B cell (primary cell): Measurements from ENCODE around the gene ZNF775. TPM values are rescaled to one million over a fixed set of nuclear protein-coding genes. Genes with fewer than 3 reads are reported as not detected.

Source experiments
- ATAC-seq: fragments of 200-7000 bp; cut with Tn5 transposase; one replicate; pipeline ENCODE4 v1.10.0; 2021; ENCODE audit warnings: low read depth, mild to moderate bottlenecking, moderate number of reproducible peaks, moderate library complexity
- CTCF ChIA-PET: fragments of 350-600 bp; sonication (Branson Sonifier 250); formaldehyde crosslinking; loops from one replicate; lab custom pipeline; 2021; ENCODE audit warnings: antibody characterized with exemption, inconsistent platforms; lab: Charles Lee
- POLR2A ChIA-PET: fragments of 350-600 bp; sonication (Branson Sonifier 250); formaldehyde crosslinking; loops from one replicate; lab custom pipeline; 2021; ENCODE audit warnings: antibody characterized with exemption; lab: Charles Lee
- DNase-seq: peaks from one replicate; pipeline ENCODE4 v3.0.0; 2013
- H2AFZ ChIP-seq: 2 replicates; pipeline ENCODE4 v1.6.1; 2012; ENCODE audit warnings: mild to moderate bottlenecking, low read depth, low read length; ENCODE audit not compliant: insufficient read depth, poor library complexity, severe bottlenecking
- H3K27ac ChIP-seq, 2 donors: 1 replicate in 1 of 2; 2 replicates in 1 of 2; pipeline ENCODE4 v1.5.1; 2012 to 2013; ENCODE audit warnings: low read length in 2 of 2, mild to moderate bottlenecking in 2 of 2, moderate library complexity in 1 of 2
- H3K27me3 ChIP-seq, 4 experiments: fragments of 200-600 bp in 1 of 4; sonication (generic) in 1 of 4; replicated peaks in 1 of 4; 1 replicate in 2 of 4; 2 replicates in 2 of 4; pipeline versions ENCODE4 v1.6.1 to v1.7.0; 2013 to 2016; ENCODE audit warnings: low read length in 3 of 4, mild to moderate bottlenecking in 2 of 4, mixed read lengths in 1 of 4, moderate library complexity in 1 of 4; ENCODE audit not compliant: insufficient read depth in 4 of 4, control insufficient read depth in 3 of 4; ENCODE audit errors: control extremely low read depth in 1 of 4
- H3K36me3 ChIP-seq, 2 experiments: replicated peaks in 1 of 2; 1 replicate in 1 of 2; 2 replicates in 1 of 2; pipeline versions ENCODE4 v1.6.1 to v1.7.1; 2013; ENCODE audit warnings: low read length in 1 of 2; ENCODE audit not compliant: insufficient read depth in 2 of 2, control insufficient read depth in 1 of 2; ENCODE audit errors: control extremely low read depth in 1 of 2, extremely low read depth in 1 of 2
- H3K4me1 ChIP-seq, 2 donors: fragments of 200-600 bp in 1 of 2; sonication (generic) in 1 of 2; 1 replicate in 1 of 2; 2 replicates in 1 of 2; pipeline versions ENCODE4 v1.5.1 to v1.6.1; 2013 to 2017; ENCODE audit warnings: low read length in 2 of 2; ENCODE audit not compliant: control insufficient read depth in 2 of 2, insufficient read depth in 2 of 2
- H3K4me2 ChIP-seq: replicated peaks from 2 replicates; pipeline ENCODE3; 2012; ENCODE audit warnings: mild to moderate bottlenecking, low read depth, low read length; ENCODE audit not compliant: poor library complexity, severe bottlenecking
- H3K4me3 ChIP-seq, 5 experiments: fragments of 200-600 bp in 1 of 5; sonication (generic) in 1 of 5; 1 replicate in 3 of 5; 2 replicates in 2 of 5; pipeline versions ENCODE4 v1.5.1 to v1.7.0; 2011 to 2016; ENCODE audit warnings: low read length in 4 of 5, mild to moderate bottlenecking in 4 of 5, low read depth in 2 of 5, control low read depth in 1 of 5, moderate library complexity in 1 of 5; ENCODE audit not compliant: insufficient read depth in 1 of 5; ENCODE audit errors: control extremely low read depth in 1 of 5, extremely low read depth in 1 of 5
- H3K79me2 ChIP-seq: fragments of 200-600 bp; sonication (generic); one replicate; pipeline ENCODE4 v1.6.0; 2016; ENCODE audit warnings: low read length; ENCODE audit not compliant: control insufficient read depth, insufficient read depth
- H3K9ac ChIP-seq: fragments of 200-600 bp; sonication (generic); 2 replicates; pipeline ENCODE4 v1.6.1; 2017; ENCODE audit warnings: mild to moderate bottlenecking, low read length, moderate library complexity
- H3K9me3 ChIP-seq, 3 donors: one replicate each; pipeline versions ENCODE4 v1.6.1 to v1.7.1; 2013; ENCODE audit warnings: low read length in 2 of 3; ENCODE audit not compliant: control insufficient read depth in 2 of 3, insufficient read depth in 1 of 3; ENCODE audit errors: control extremely low read depth in 1 of 3
- H4K20me1 ChIP-seq: 2 replicates; pipeline ENCODE4 v1.6.0; 2012; ENCODE audit warnings: mild to moderate bottlenecking, low read length; ENCODE audit not compliant: insufficient read depth, control insufficient read depth, poor library complexity, severe bottlenecking
- H3K27ac Mint-ChIP-seq: one replicate; pipeline ENCODE4 v1.8.0; 2021; ENCODE audit warnings: mixed read lengths
- H3K27me3 Mint-ChIP-seq: one replicate; pipeline ENCODE4 v1.8.0; 2021; ENCODE audit warnings: mixed read lengths
- H3K4me1 Mint-ChIP-seq: one replicate; pipeline ENCODE4 v1.8.0; 2021; ENCODE audit warnings: mixed read lengths
- H3K4me3 Mint-ChIP-seq: one replicate; pipeline ENCODE4 v1.8.0; 2021; ENCODE audit warnings: mixed read lengths
- H3K9me3 Mint-ChIP-seq: one replicate; pipeline ENCODE4 v1.8.0; 2022; ENCODE audit warnings: mixed read lengths; ENCODE audit not compliant: insufficient read depth
- EZH2 ChIP-seq: IDR thresholded peaks from 2 replicates; pipeline ENCODE4 v1.6.1; 2012; ENCODE audit warnings: borderline replicate concordance, low read depth, mild to moderate bottlenecking, moderate library complexity, low read length; ENCODE audit not compliant: insufficient read depth, poor library complexity, severe bottlenecking
- WGBS: methylation state at CpG from one replicate; pipeline ENCODE4 v1.1.5; 2013; ENCODE audit warnings: missing lambda C conversion rate; ENCODE audit not compliant: insufficient coverage; 5-methylcytosine and 5-hydroxymethylcytosine counted together
- intact Hi-C: fragments of 100-400 bp; cut with micrococcal nuclease; formaldehyde crosslinking; loops from one replicate; pipeline ENCODE4 v1.10.0; 2022
- polyA plus RNA-seq: library from polyadenylated mRNA; depleted of rRNA; stranded (reverse); fragments of >200 nt; gene quantifications from 2 replicates; pipeline ENCODE4 v1.2.3, GENCODE V29; 2012
- total RNA-seq, 2 donors: library from RNA; stranded (reverse); fragments of 120-200 nt in 1 of 2; gene quantifications; 1 replicate in 1 of 2; 2 replicates in 1 of 2; pipeline versions ENCODE4 v1.2.3 to v1.2.4, GENCODE V29; 2013 to 2022
- TF ChIP-seq, protein P1 (sequence below): fragments of 200-600 bp; IDR thresholded peaks from one replicate; pipeline ENCODE4 v1.8.0; 2022; ENCODE audit warnings: antibody characterized with exemption, mild to moderate bottlenecking

The ZNF775 gene
- total and polyA plus RNA-seq, 2 donors (not counting 1 experiment from before 2014, with no cell fraction given): 4.2 to 12.1 TPM

DNA sequence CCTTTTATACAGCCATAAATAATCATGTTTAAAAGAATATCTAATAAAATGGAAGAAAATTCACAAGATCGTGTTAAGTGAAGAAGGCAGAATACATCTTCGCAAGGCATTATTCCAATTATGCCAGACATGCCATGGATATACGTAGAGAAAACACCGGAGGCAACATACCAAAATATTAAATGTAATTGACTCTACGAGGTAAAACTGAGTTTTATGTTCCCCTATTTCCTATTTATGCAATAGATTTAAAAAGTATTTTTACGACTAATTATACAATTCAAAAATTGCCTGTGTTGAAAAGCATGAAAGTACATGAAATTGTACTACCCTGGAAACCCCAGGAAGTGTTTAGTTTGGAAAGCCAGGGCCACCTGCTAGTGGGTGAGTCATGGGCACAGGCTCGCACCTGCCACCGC lies 11.4 kb upstream of the ZNF775 start:
- peaks cover 68% of the 10 kb centered on the region for H3K4me1 Mint-ChIP-seq
- no peak for DNase-seq
- ChIA-PET POLR2A (interaction anchor here (0.7 to 6.6 kb wide), 3 partner anchors 9 to 39 kb away, joined by 7 to 120 read pairs (median 64); partner anchors contain the start of gene ZNF775), CTCF (interaction anchor here (2.9 to 7.3 kb wide), 3 partner anchors 10 to 39 kb away, joined by 20 to 71 read pairs (median 59); a partner anchor contains a TSS)
- H3K27ac Mint-ChIP-seq: peak overlapping the region; percentile 97
- Histone ChIP-seq H3K79me2 (peaks cover 21% of the 10 kb centered on the region), H3K27me3 (no peaks in the 10 kb centered on the region), H3K4me1 (peaks cover 57 to 67% of the 10 kb centered on the region in 2 donors), H4K20me1 (peaks cover 19% of the 10 kb centered on the region), H2AFZ (peak overlapping the region; percentile 76), H3K36me3 (peaks cover 0 to 18% of the 10 kb centered on the region in 2 experiments), H3K4me2 (peak overlapping the region; percentile 85), H3K9me3 (no peaks in the 10 kb centered on the region), H3K27ac (peak overlapping the region; percentile 98 to 99), H3K9ac (peak overlapping the region; percentile 88), H3K4me3 (peak overlapping the region in 4 of 5 experiments; percentile 67 to 98 (median 88))
- WGBS: 0% methylated on average over 2 of the region's 8 CpGs
- no peaks in the 10 kb centered on the region for H3K9me3 Mint-ChIP-seq
- H3K27me3 Mint-ChIP-seq: no peaks in the 10 kb centered on the region
- peak overlapping the region; percentile 92 for H3K4me3 Mint-ChIP-seq
- intact Hi-C loops: loop anchor here (1.0 to 10.0 kb wide), 4 partner anchors 39 to 691 kb away; partner anchors contain the start of genes ABCB8, ATG9B and SLC4A2
- ATAC-seq: no peak
- TF ChIP-seq EZH2: no peak
- TF ChIP-seq, protein P1, sequence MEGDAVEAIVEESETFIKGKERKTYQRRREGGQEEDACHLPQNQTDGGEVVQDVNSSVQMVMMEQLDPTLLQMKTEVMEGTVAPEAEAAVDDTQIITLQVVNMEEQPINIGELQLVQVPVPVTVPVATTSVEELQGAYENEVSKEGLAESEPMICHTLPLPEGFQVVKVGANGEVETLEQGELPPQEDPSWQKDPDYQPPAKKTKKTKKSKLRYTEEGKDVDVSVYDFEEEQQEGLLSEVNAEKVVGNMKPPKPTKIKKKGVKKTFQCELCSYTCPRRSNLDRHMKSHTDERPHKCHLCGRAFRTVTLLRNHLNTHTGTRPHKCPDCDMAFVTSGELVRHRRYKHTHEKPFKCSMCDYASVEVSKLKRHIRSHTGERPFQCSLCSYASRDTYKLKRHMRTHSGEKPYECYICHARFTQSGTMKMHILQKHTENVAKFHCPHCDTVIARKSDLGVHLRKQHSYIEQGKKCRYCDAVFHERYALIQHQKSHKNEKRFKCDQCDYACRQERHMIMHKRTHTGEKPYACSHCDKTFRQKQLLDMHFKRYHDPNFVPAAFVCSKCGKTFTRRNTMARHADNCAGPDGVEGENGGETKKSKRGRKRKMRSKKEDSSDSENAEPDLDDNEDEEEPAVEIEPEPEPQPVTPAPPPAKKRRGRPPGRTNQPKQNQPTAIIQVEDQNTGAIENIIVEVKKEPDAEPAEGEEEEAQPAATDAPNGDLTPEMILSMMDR: no peak
